ENCODE results near the gene UBXN1. TPM values are rescaled to one million over a fixed set of nuclear protein-coding genes. Genes with fewer than 3 reads are reported as not detected.

The UBXN1 gene
- total and polyA plus RNA-seq, 2 donors from 2014 or later: 89.2 to 139 TPM

DNA sequence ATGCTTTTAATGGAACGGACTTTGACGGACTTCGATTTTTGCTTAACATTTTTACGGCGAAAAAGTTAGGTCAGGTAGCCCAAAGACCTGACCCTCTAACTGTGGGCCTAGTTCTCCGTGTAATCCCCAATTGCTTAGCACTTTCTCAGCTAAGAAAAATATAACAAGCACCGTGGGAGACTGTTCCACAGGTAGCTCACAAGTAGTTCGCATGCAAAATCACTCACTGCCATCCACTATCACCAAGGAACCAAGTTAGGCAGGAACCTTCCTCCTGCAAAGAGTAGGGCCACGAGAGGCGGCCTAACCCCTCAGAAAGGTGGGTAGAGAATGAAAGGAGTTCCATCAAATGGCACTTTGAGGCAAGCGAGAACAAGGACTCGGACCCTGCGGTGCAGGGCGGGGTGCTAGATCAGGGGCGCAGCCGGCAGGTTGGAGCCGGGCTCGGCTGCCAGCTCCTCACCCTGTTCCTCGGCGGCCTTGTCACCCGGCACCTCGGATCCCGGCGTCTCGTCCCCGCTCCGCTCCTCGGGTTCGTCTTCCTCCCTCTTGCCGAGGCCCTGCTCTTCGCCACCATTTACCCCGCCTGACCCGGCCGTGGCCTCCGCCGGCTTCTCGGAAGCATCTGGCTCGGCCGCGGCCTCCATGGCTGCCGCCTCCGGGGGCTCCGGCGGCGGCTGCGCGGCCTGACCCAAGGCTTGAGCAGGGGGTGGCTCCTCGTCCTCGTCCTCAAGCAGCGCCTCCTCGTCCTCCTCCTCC is 47.5 kb upstream of the UBXN1 start:
- peak overlapping the region; percentile 97 to 99 for H3K27ac ChIP-seq (ENCODE audit: low read depth in 2 of 2, low read length in 2 of 2)
- no peaks in the 10 kb centered on the region for H3K9me3 ChIP-seq (ENCODE audit: control insufficient read depth in 2 of 3, insufficient read depth in 1 of 3, low read length in 3 of 3)
- H3K4me1 ChIP-seq (ENCODE audit: control insufficient read depth in 2 of 3, insufficient read depth in 2 of 3, low read depth in 1 of 3, low read length in 3 of 3): peaks cover 3 to 20% (median 4%) of the 10 kb centered on the region in 3 donors
- peak overlapping the region; percentile 69 to 99 (median 82) for H3K4me3 ChIP-seq (ENCODE audit: low read length in 3 of 3)
- intact Hi-C loops (cut with DNase I): no loop called here
- TF ChIP-seq, protein P1, sequence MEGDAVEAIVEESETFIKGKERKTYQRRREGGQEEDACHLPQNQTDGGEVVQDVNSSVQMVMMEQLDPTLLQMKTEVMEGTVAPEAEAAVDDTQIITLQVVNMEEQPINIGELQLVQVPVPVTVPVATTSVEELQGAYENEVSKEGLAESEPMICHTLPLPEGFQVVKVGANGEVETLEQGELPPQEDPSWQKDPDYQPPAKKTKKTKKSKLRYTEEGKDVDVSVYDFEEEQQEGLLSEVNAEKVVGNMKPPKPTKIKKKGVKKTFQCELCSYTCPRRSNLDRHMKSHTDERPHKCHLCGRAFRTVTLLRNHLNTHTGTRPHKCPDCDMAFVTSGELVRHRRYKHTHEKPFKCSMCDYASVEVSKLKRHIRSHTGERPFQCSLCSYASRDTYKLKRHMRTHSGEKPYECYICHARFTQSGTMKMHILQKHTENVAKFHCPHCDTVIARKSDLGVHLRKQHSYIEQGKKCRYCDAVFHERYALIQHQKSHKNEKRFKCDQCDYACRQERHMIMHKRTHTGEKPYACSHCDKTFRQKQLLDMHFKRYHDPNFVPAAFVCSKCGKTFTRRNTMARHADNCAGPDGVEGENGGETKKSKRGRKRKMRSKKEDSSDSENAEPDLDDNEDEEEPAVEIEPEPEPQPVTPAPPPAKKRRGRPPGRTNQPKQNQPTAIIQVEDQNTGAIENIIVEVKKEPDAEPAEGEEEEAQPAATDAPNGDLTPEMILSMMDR (IDR thresholded peaks at IDR 0.05; ENCODE audit: borderline replicate concordance, extremely low read depth, insufficient read depth): no peak
- DNase-seq (no peak), FAIRE-seq (no peak)
- H3K27me3 ChIP-seq (ENCODE audit: control insufficient read depth, insufficient read depth, low read length): no peaks in the 10 kb centered on the region
- H3K9ac ChIP-seq (ENCODE audit: low read length in 3 of 3): peak overlapping the region; percentile 45 to 83 (median 78)
- peaks cover 11 to 28% (median 21%) of the 10 kb centered on the region in 3 donors for H3K36me3 ChIP-seq (ENCODE audit: control insufficient read depth in 2 of 3, insufficient read depth in 3 of 3, low read length in 3 of 3)

DNA sequence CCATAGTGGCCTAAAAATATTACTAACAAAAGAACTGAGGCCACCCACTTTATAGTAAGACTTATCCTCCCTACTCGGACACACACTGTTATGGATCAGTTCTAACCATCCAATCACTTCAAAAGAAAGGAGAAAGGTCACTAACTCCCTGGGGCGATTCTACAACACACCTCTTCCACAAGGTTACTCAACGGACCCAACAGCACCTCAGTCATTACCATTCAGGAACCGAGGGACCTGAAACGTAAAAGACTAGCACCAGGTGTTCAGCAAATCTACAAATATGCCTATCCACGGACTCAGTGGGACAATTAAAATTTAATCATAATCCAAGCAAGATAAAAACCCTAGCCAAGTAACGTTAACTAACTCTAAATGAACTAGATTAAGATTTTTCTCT is 46.8 kb upstream of the UBXN1 start:
- no peak for FAIRE-seq
- intact Hi-C loops (cut with DNase I): no loop called here
- DNase-seq: peak in 1 of 5 donors; percentile 27
- Histone ChIP-seq H3K4me3 (ENCODE audit: low read length in 3 of 3) (peak overlapping the region; percentile 69 to 99 (median 82)), H3K36me3 (ENCODE audit: control insufficient read depth in 2 of 3, insufficient read depth in 3 of 3, low read length in 3 of 3) (peaks cover 12 to 35% (median 28%) of the 10 kb centered on the region in 3 donors), H3K9me3 (ENCODE audit: control insufficient read depth in 2 of 3, insufficient read depth in 1 of 3, low read length in 3 of 3) (no peaks in the 10 kb centered on the region), H3K4me1 (ENCODE audit: control insufficient read depth in 2 of 3, insufficient read depth in 2 of 3, low read depth in 1 of 3, low read length in 3 of 3) (peaks cover 3 to 20% (median 4%) of the 10 kb centered on the region in 3 donors), H3K9ac (ENCODE audit: low read length in 3 of 3) (peak overlapping the region; percentile 45 to 83 (median 78)), H3K27ac (ENCODE audit: low read depth in 2 of 2, low read length in 2 of 2) (peak overlapping the region; percentile 65 to 97), H3K27me3 (ENCODE audit: control insufficient read depth, insufficient read depth, low read length) (no peaks in the 10 kb centered on the region)
- TF ChIP-seq, protein P1 (IDR thresholded peaks at IDR 0.05; ENCODE audit: borderline replicate concordance, extremely low read depth, insufficient read depth): no peak

DNA sequence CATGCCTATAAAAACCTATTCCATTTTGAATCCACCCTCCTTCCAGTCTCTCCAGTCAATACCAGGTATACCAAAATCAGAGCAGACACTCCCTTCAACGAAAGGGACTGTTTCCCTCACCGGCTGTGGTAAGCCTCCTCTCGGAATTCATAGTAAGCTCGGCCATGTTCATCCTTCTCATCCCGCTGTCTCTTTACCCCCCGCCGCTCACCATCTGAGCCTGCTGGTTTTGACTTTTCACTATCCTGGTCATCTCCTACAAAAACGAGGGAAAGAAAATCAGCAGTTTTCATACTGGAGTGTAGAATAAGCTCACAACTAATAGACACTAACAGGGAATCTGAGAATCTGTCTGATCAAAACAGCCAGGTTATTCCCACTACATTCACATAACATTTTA is 45.3 kb upstream of the UBXN1 start:
- H3K4me1 ChIP-seq (ENCODE audit: control insufficient read depth in 2 of 3, insufficient read depth in 2 of 3, low read depth in 1 of 3, low read length in 3 of 3): peaks cover 0 to 13% (median 3%) of the 10 kb centered on the region in 3 donors
- no peak for DNase-seq
- TF ChIP-seq, protein P1 (IDR thresholded peaks at IDR 0.05; ENCODE audit: borderline replicate concordance, extremely low read depth, insufficient read depth): no peak
- intact Hi-C loops (cut with DNase I): no loop called here
- H3K9me3 ChIP-seq (ENCODE audit: control insufficient read depth in 2 of 3, insufficient read depth in 1 of 3, low read length in 3 of 3): no peaks in the 10 kb centered on the region
- H3K9ac ChIP-seq (ENCODE audit: low read length in 3 of 3): peak overlapping the region in 1 of 3 donors; percentile 43
- peaks cover 21 to 47% (median 37%) of the 10 kb centered on the region in 3 donors for H3K36me3 ChIP-seq (ENCODE audit: control insufficient read depth in 2 of 3, insufficient read depth in 3 of 3, low read length in 3 of 3)
- no peak overlapping the region for H3K27ac ChIP-seq (ENCODE audit: low read depth in 2 of 2, low read length in 2 of 2)
- peak overlapping the region in 2 of 3 donors; percentile 82 to 99 for H3K4me3 ChIP-seq (ENCODE audit: low read length in 3 of 3)
- no peak for FAIRE-seq
- no peaks in the 10 kb centered on the region for H3K27me3 ChIP-seq (ENCODE audit: control insufficient read depth, insufficient read depth, low read length)
